HG03175 (cell line): Measurements from ENCODE around the gene TTLL11.
"Not testable (repeated sequence)": the region's sequence is repeated elsewhere in the genome, so short reads cannot be mapped to it uniquely, and the experiment has no call there.

ENCODE experiments used
- ATAC-seq: cut with Tn5 transposase; IDR thresholded peaks from one replicate; pipeline ENCODE4 v1.9.1; 2021; ENCODE audit warnings: mild to moderate bottlenecking, moderate library complexity; ENCODE audit not compliant: unreplicated experiment

The TTLL11 gene

DNA sequence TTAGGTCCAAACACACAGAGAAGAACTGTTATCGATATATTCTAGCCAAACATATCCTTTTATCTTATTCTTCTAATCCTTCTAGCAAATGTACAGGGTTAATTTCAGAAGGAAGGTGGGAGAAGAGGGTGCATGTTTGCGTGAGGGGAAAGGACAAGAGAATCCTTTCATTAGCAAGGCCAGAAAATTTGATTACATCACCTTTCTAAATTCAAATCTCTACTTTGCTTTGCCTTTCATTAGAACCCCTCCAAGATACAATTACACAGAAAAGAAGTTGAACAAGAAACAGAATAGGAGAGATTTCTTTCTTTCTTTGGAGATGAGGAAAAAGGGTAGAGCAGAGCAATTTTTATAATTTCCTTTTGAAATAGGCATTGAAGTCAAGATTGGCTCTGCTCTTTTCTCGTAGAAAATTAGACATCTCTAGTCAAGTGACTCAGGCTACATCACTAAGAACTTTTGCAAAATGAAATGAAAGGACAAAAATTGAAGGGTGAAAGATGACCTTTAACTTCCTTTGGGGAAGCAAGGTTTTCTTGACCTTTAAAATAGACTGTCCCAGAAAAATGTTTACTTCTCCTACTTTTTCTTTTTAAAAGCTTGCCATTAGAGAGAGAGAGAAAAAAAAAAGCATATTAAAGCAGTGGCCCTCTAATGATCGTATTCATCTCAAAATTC lies 81.2 kb downstream of the TTLL11 start:
- no peak for ATAC-seq

DNA sequence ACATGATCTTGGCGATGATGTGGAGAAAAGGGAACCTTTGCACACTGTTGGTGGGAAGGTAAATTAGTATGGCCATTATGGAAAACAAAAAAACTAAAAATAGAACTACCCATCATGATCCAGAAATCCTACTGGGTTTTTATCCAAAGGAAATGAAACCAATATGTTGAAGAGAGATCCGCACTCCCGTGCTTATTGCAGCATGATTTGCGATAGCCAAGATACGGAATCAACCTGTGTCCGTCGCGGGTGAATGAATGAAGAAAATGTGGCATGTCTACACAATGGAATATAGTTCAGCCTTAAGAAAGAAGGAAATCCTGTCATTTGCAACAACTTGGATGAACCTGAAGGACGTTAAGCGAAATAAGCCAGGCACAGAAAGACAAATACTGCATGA lies 84.5 kb downstream of the TTLL11 start:
- no peak for ATAC-seq

DNA sequence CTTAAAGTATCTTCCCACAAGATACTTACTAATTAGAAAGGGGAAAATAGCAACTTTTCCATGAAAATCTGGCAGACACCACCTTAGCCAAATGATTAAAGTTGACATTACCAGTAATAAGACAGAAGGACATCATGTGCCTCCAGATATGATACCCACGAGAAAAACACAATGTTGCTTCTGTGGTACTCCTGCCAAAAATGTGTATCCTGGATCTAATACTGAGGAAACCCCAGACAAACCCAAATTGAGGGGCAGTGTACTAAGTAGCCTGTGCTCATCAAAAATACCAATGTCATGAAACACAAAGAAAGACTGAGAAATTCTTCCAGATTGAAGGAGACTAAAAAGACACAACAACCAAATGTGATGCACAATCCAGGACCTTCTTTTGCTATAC lies 85.3 kb downstream of the TTLL11 start:
- ATAC-seq: no peak

DNA sequence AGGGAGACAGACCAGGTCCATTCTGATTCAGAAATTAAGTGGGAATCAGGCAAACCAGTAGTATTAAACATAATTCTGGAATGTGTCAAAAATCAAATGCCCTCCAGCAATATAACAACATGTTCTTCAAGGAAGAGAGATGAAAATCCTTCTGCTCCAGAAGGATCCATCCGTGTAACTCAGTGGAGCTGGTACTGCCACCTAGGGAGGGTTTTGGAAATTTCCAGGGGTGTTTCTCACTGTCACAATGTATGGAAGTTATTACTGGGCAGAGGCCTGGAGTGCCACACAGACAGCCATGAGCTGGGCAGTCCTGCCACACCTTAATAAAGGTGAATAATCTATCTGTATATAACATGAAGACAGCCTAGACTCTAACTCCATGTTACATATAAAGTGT lies 87.5 kb downstream of the TTLL11 start:
- ATAC-seq: no peak

DNA sequence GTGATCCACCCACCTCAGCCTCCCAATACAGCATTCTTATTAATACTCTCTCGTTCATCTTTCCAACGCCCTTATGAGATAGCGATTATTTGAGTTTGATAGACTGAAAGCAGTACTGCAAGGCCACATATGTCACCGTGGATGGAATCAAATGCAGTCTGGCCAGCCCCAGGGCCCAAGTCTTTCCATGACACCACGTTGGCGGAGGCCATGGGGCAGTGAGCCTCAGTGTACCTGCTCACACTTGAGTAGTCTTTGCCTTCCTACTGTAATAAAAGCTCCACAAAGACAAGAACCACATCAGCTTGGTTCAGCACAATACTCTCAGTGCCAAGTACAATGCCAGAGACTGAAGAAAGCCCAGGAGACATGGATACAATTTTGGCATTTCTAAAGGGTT lies 88.5 kb downstream of the TTLL11 start:
- ATAC-seq: no peak

DNA sequence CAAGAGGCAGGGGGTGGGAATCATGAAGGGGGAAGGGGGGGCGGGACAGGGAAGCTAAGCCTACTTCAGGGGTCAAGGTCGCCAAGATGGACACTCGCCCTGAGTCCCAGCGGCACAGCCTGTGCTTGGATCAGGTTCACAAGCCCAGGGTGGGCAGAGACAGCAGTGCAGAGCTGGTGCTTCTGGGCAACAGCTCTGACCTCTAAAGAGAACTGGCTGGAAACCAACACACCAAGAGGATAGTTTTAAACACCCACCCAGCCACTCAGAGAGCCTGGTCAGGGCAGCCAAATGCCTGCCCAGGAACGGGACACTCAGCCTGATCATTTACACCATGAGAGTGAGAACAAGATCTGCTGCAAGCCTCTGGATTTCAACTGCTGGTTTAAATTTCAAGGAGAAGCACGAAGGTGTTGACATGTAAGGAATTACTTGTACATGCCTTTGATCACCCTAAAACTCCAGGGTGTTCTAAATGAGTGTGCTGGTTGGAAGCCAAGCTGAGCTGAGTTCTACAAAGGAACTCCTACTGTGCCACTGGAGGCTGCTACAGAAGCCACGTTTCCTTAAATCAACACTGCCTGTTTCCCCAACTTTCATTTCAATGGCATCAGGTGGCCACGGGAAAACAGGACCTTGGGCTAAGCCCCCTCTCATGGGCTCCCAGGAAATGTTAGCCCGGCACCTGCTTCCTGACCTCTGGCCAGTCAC lies 91.5 kb downstream of the TTLL11 start:
- ATAC-seq: no peak

DNA sequence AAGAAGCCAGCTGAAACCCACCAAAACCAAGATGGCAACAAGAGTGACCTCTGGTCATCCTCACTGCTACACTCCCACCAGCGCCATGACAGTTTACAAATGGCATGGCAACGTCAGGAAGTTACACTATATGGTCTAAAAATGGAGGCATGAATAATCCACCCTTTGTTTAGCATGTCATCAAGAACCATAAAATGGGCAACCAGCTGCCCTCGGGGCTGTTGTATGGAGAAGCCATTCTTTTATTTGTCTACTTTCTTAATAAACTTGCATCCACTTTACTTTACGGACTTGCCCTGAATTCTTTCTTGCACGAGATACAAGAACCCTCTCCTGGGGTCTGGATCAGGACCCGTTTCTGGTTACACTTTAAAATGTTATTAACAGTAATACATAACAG lies 92.6 kb downstream of the TTLL11 start:
- ATAC-seq: not testable (repeated sequence)

DNA sequence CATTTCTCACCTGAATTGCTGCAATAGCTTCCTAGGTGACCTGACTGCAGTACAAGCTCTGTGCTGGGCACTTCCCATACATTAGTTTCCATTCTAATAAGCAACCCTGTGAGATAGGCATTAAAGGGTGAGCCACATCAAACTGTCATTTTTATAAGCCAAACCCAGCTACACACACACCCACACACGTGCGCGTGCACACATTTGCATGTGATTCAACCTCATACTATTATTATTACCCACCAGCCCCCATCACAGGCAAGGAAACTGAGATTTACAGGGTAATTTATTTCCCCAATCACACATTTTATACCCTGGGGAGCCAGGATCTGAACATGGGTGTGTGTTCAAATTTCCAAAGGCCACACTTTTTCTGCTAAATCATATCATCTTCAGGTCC lies 93.6 kb downstream of the TTLL11 start:
- no peak for ATAC-seq

DNA sequence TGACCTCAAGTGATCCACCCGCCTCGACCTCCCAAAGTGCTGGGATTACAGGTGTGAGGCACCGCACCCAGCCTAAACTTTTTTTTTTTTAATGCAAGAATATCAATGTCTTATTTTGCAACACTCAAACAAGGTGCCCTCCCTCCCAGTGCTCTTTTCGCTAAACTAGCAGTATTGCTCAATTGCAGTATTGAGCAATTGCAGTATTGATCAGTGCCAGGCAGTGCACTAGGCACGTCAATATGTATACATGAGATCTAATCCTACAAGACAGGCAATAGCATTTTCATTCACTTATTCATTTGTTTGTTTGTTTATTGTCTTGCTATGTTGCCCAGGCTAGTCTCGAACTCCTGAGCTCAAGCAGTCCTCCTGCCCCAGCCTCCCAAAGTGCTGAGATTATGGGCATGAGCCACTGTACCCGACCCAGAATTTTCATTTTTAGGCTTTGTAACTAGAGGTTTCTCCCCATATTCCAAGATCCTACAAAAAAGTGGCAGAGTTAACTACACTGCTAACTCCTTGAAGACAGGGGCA lies 94.5 kb downstream of the TTLL11 start:
- ATAC-seq: no peak

DNA sequence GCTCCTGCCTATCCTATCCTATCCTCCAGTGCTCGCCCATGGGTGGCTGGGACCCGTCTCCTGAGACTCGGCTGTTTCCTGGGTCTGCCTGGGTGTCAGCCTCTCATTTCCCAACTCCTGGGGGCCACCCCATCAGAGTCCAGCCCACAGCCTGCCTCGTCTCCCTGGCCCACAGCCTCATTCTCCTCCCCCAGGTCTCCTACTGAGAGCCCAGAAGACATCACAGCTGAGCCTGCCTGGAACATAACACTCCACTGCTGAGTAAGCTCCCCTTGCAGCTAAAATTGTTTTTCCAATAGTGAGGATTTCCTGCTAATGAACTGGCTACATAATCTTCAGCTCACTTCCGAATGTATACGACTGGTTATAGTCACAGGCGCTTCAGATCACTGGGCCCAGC lies 95.3 kb downstream of the TTLL11 start:
- no peak for ATAC-seq

DNA sequence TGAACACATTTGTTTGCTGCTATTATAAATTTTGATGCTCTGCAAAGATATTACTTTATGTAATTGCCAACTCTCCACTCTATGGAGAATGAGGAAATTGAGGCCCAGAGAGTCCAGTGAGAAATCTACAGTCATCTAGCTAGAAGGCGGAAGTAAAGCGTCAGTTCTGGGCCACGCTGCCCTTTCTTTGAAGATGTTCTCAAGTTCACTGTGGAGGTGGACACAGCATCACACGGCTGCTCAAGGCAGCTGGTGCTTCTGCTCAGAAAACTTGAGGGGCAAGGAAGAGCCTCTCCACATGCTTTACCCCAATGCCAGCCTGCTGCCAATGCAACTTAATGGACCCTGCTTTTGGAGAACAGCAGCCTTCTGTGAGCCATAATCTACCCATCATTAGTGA lies 96.3 kb downstream of the TTLL11 start:
- ATAC-seq: no peak

DNA sequence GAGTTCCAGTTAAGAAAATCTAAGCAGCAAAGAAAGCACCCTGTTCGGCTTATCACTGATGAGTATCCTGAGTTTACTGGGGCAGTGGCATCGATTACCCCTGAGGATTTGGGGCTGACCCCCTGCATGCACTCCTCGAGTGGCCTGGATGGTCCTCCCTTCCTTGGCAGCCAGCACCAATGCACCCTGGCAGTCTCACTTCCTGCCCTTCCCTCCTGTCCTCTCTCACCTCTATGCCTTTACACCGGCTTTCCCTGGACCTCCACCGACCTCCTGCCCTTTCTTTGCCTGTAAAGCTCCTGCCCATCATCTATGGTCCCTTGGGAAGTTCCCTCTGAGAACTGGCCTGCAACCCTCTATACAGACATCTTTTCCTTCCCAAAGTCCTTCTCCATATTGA lies 97.1 kb downstream of the TTLL11 start:
- no peak for ATAC-seq

DNA sequence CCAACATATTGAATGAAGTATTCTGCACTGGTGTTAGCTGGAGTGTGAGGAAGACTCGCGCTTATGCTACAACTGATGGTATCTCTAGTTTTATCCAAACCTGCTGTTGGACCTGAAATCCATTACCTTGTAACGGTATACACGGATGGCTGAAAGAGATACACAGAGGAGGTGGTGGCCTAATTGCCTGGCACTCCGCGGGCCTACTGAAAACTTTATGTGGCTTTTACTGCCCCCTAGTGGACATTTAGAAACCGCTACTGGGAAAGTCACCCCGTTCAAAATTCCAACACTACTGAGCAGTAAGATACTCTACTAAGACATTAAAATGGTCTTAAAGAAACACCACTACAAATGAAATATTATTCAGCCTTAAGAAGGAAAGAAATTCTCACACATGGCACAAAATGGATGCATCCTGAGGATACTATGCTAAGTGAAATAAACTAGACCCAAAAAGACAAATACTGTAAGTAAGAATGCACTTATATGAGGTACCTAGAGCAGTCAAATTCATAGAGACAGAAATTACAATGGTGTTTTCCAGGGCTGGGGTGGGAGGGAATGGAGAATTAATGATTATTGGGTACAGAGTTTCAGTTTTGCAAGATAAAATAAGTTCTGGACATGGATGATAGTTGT lies 100.4 kb downstream of the TTLL11 start:
- ATAC-seq: no peak

DNA sequence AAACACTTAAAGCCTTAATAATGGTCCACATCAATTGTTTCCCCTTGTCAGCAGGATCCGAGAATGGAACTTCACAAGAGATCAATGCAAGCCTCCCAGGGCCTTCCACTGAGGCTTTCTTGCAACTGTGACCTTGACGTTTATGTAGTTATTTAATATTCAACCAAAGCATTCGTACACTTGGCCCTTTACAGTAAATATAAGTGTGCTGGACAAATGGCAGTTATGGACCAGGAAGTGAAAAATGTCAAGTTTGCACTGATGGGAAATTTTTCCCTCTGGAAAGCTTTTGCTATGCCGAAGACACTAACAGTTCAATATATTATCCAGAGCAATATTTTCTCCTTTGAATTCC lies 101.8 kb downstream of the TTLL11 start:
- no peak for ATAC-seq

DNA sequence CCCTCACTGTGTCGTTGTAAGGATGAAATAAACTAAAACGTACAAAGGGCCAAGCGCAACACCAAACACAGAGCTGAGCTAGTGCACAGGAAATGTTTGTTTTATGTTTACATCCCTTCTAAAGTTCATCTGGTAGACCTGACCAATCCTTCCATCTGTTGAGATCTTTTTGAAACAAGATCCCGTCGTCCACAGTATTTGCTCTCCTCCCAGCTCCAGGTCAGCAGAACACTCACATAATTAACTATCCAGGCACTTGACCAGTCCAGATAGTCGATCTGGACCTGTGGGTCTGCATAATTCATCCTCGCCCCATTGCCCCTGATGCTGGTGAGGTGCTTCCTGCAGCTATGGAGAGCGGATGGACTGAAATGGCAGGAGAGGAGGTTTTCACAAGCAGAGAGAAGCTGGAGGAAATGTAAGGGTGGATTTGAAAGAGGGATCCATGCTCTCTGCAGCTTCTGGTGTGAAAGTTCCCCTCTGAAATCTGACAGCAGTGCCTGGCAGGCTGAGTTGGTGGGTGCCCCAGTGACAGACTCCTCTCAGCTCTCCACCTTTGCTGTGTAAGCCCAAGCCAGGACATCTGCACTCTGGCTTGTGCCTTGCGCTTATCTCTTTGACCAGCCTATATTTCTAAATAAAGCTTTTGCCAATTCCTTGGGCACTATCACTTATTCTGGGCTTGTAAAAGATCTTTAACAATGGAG lies 102.4 kb downstream of the TTLL11 start:
- ATAC-seq: no peak

DNA sequence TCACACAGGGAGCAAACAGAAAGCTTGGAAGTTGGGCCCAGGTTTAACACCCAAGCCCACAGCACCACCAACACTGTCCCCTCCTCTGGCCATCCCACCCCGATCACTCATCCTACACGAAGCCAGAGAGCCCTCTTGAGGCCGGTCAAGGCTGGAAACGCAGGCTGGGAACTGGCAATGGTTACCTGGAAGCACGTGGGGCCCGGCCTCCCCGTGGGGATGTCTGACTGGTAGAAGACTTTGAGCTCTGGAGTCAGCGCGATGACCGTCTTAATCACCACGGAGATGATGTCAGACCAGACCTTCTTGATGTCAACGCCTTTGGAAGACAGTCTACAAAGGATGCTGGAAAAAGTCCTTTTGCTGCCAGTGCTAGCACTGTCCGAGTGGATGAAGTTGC lies 104.1 kb downstream of the TTLL11 start:
- ATAC-seq: no peak

DNA sequence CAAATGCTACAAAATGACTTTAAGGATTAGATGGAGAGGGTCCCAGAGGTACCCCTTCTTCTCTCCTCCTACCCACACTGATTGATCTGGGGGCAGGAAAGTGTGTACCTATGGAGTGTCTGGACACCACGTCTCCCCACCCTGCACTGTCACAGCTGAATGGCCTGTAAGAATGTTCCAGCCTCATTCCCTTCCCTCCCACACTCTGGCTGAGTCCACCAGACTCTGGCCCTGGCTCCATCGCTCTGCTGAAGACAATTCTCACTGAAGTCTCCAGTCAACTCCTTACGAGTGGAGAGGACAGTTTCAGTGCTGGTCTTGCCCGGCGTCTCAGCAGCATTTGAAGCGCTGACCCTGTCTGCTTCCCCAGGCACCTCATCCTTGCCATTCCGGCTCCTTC lies 105.8 kb downstream of the TTLL11 start:
- ATAC-seq: no peak

DNA sequence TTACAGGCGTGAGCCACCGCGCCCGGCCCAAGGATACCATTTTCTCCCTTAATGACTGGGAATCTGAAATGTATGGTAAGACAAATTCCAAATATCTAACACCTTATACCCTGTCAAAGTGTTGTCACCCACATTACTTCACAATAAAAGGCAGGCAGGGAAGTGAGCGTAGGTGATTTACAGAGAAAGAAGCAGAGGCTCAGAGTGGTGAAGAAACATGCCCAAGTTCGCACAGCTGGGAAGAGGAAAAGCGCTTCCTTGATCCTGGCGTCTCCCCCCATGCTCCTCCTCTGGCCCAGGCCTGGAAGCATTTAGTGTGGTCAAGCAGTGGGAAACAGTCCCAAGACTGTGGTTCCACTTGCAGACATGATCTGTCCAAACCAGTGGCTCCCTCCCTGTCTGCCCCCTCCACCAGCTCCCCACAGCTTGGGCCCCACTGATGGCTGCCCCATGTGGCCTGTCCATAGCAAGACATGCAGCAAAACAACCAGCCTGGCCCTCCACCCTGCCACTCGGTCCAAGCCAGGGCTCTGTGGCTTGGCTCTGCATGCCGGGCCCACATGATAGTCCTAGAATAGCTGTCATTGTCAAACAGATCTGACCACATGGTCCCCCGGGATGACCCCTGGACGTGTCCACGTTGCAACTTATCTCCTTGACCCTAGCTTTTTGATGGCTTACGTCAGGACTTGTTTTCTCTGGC lies 107.2 kb downstream of the TTLL11 start:
- no peak for ATAC-seq

DNA sequence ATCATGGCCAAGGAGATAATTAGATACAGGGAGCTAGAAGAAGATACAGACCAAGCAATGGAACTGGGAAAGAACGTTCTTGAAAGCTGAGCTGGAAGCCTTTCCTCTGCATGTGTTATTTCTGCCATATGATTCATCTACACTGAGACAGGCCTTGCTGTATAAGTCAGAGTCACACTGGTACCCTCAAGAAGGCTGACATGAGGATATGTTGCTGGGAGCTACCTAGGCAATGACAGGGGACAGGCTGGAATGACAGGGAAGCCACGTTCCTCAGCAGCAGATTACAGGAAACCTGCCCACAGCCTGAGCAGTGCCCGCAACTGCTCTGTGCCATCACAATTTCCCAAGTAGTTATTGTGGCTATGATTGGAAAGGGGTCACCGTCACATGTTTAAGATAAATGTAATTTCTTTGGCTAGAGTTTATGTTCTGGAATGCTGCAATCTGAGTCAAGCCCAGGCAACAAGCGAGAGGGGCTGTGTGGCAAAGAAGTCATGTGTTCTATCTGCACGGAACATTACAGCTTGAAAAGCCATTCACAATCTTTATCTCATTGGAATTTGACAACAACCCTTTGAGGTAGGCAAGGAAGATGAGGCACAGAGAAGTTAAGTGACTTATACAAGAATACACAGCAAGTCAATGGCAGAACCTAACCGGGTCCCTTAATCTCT lies 108.2 kb downstream of the TTLL11 start:
- ATAC-seq: no peak

DNA sequence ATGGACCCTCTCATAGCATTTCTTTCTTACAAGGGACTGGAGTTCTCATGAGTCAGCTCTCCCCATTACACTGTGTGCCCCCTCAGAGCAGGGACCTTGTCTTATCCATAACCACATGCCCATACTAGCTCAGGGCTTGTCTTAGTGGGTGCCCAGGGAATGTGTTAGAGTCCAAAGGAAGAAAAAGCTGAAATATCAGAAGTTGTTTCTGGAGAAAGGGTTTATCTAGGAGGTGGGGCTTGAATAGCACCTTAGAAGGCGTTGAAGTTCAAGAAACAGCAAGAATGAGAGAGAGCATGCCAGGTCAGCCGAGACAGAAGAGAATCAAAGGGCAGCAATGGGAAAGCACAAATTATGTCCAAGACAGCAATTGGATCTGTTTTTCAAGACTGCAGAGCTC lies 109.4 kb downstream of the TTLL11 start:
- ATAC-seq: no peak
